ENCODE results near the gene MAPKAPK2.

The MAPKAPK2 gene

GRCh38 chr1:206681359-206681758, 3.3 kb upstream of the MAPKAPK2 start:
- no peak overlapping the region for H3K27ac Mint-ChIP-seq
- TF ChIP-seq, protein P1, sequence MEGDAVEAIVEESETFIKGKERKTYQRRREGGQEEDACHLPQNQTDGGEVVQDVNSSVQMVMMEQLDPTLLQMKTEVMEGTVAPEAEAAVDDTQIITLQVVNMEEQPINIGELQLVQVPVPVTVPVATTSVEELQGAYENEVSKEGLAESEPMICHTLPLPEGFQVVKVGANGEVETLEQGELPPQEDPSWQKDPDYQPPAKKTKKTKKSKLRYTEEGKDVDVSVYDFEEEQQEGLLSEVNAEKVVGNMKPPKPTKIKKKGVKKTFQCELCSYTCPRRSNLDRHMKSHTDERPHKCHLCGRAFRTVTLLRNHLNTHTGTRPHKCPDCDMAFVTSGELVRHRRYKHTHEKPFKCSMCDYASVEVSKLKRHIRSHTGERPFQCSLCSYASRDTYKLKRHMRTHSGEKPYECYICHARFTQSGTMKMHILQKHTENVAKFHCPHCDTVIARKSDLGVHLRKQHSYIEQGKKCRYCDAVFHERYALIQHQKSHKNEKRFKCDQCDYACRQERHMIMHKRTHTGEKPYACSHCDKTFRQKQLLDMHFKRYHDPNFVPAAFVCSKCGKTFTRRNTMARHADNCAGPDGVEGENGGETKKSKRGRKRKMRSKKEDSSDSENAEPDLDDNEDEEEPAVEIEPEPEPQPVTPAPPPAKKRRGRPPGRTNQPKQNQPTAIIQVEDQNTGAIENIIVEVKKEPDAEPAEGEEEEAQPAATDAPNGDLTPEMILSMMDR (IDR thresholded peaks at IDR 0.05; ENCODE audit: unreplicated experiment in 3 of 3), result no peak
- peaks cover 25% of the 10 kb centered on the region for H3K27me3 Mint-ChIP-seq (ENCODE audit: low read depth)
- H3K9me3 Mint-ChIP-seq, result no peaks in the 10 kb centered on the region
- peaks cover 8% of the 10 kb centered on the region for H3K4me1 Mint-ChIP-seq
- H3K36me3 Mint-ChIP-seq (ENCODE audit: low read depth), result no peaks in the 10 kb centered on the region
- H3K4me3 Mint-ChIP-seq, result no peak overlapping the region

GRCh38 chr1:206682111-206682510, 2.6 kb upstream of the MAPKAPK2 start:
- Mint-ChIP-seq H3K27me3 (ENCODE audit: low read depth) (peaks cover 25% of the 10 kb centered on the region), H3K9me3 (no peaks in the 10 kb centered on the region), H3K27ac (peak overlapping the region in 1 of 3 experiments; percentile 45), H3K4me1 (peaks cover 15% of the 10 kb centered on the region), H3K4me3 (peak overlapping the region; percentile 28 to 52 (median 47)), H3K36me3 (ENCODE audit: low read depth) (no peaks in the 10 kb centered on the region)
- TF ChIP-seq, protein P1 (IDR thresholded peaks at IDR 0.05; ENCODE audit: unreplicated experiment in 3 of 3), result no peak

GRCh38 chr1:206683313-206683712, 1.4 kb upstream of the MAPKAPK2 start:
- Mint-ChIP-seq H3K9me3 (no peaks in the 10 kb centered on the region), H3K4me3 (peak overlapping the region; percentile 52 to 93 (median 88)), H3K27me3 (ENCODE audit: low read depth) (peaks cover 25% of the 10 kb centered on the region), H3K36me3 (ENCODE audit: low read depth) (no peaks in the 10 kb centered on the region), H3K4me1 (peaks cover 27% of the 10 kb centered on the region), H3K27ac (no peak overlapping the region)
- TF ChIP-seq, protein P1 (IDR thresholded peaks at IDR 0.05; ENCODE audit: unreplicated experiment in 3 of 3), result no peak

- no peaks in the 10 kb centered on the region for H3K36me3 Mint-ChIP-seq (ENCODE audit: low read depth)
- TF ChIP-seq, protein P1 (IDR thresholded peaks at IDR 0.05; ENCODE audit: unreplicated experiment in 3 of 3), result no peak
- H3K4me3 Mint-ChIP-seq, result peak overlapping the region; percentile 88 to 93 (median 89)
- H3K27ac Mint-ChIP-seq, result no peak overlapping the region
- H3K27me3 Mint-ChIP-seq (ENCODE audit: low read depth), result peaks cover 25% of the 10 kb centered on the region
- no peaks in the 10 kb centered on the region for H3K9me3 Mint-ChIP-seq
- peaks cover 32% of the 10 kb centered on the region for H3K4me1 Mint-ChIP-seq
Observed at GRCh38 chr1:206684003-206684402, 702 bp upstream of the MAPKAPK2 start.

DNA sequence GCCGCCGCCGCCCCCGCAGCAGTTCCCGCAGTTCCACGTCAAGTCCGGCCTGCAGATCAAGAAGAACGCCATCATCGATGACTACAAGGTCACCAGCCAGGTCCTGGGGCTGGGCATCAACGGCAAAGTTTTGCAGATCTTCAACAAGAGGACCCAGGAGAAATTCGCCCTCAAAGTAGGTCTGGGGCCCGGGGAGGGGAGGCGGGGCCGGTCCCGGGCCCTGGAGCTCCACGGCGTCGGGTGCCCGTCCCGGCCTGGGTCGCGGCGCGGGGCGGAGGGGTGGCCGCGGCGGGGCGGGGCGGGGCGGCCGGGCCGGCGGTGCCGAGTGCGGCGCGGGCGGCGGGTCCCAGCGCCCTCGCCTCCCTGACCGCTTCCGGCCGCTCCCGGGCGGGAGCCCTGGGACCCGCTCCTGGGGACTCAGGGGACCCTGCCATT, 646 bp downstream of the MAPKAPK2 start:
- TF ChIP-seq, protein P1 (IDR thresholded peaks at IDR 0.05; ENCODE audit: unreplicated experiment in 3 of 3), result no peak
- H3K36me3 Mint-ChIP-seq (ENCODE audit: low read depth), result no peaks in the 10 kb centered on the region
- H3K4me1 Mint-ChIP-seq, result peaks cover 44% of the 10 kb centered on the region
- H3K27me3 Mint-ChIP-seq (ENCODE audit: low read depth), result peaks cover 21% of the 10 kb centered on the region
- H3K4me3 Mint-ChIP-seq, result peak overlapping the region; percentile 91 to 99 (median 98)
- H3K9me3 Mint-ChIP-seq, result no peaks in the 10 kb centered on the region
- peak overlapping the region; percentile 79 to 99 (median 86) for H3K27ac Mint-ChIP-seq

DNA sequence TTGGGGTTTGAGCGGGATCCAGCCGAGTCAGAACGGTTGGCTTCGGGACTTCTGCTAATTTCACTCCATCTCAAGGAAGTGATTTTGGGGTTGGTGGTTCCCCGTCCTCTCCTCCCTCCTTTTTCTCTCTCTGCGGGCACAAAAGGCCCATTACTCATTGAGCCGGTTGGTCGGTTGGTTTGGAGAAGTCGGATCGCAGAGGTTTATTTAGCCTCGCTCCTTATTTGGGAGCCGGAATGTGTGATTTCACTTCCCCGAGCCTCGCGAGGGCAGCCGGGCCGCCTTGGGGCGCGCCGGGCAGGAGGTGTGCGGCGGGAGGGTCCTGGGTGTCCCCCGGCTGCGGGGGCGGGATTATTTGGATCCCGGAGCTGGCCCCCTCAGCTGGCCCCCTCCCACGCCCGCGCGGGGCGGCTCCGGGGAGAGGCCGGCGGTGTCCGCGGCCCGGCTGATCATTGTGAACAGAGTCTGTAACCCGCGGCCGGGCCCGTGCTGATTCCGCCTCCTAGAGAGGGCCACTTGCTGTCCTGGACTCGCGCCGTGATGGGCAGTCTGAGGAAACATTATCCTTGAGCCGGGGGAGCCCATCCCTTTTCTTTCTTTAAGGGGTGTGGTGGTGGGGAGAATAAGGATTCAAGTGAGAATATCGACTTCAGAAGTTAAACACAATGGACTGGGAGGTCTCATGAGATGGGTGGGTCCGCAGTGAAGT, 1.2 kb downstream of the MAPKAPK2 start:
- Mint-ChIP-seq H3K27ac (peak overlapping the region; percentile 79 to 99 (median 86)), H3K27me3 (ENCODE audit: low read depth) (peaks cover 21% of the 10 kb centered on the region), H3K4me1 (peaks cover 47% of the 10 kb centered on the region), H3K4me3 (peak overlapping the region; percentile 91 to 99 (median 99)), H3K36me3 (ENCODE audit: low read depth) (no peaks in the 10 kb centered on the region), H3K9me3 (no peaks in the 10 kb centered on the region)
- TF ChIP-seq, protein P1 (IDR thresholded peaks at IDR 0.05; ENCODE audit: unreplicated experiment in 3 of 3), result no peak
